ENCODE data around the gene FBXW4.

Gene FBXW4

DNA sequence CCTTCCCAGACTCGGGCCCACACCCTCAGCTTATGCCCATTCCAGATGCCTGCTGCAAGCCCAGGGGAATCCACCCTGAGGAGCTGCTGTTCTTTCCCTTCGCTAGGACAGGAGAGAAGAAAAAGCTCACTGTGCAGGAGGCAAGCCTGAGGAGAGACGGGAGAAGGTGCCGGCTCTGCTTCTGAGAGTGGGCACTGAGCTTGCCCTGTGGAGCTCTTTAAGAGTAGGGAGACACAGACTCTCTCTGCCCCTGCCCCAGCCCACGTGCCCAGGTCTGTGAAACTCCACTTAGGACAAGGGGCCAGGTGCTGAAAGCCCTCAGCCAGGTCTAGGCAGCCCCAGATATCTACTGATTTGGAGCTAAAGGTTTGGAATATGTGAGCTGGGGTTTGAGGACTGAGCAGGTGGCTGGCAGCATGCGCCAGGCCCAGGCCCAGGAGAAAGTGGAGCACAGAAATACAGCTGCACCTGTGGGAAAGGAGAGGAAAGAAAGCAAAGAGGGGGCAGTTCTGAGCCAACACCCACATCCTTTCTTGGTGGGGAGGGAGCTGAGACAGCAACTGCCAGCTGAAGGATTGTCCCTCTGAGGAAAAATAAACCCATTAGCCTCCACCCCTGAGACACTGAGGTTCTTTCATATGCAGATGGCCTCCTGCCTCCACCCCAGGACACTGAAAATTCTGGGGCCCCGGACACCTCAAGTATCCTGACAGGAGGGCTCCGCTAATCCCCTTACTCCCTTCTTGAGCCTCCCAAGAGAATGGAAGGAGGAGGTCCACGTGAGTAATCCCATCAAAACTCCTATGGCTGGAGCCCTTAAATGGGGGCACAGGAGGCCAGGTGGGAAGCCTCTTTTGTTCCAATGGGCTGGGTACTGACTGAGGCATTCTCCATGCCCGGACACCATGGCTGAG is 114.2 kb downstream of the FBXW4 start:
- no peak for DNase-seq (ENCODE audit: low read depth)

DNA sequence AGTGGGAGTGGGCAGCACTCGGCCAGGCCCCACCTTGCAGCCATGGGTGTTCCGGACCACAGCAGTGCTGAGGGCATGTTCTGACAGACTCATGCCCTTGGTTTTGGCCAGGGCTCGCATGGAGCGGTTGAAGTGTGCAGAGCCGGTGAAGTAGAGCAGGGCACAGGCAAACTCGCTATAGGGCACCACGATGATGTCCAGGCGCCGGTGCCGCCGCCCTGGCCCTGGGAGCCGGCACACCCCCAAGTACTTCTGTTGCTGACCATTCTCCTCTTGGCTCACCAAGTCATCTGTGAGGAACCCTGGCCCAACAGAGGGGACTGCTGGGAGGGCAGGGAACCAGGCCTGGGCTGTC is 115.5 kb downstream of the FBXW4 start:
- no peak for DNase-seq (ENCODE audit: low read depth)

DNA sequence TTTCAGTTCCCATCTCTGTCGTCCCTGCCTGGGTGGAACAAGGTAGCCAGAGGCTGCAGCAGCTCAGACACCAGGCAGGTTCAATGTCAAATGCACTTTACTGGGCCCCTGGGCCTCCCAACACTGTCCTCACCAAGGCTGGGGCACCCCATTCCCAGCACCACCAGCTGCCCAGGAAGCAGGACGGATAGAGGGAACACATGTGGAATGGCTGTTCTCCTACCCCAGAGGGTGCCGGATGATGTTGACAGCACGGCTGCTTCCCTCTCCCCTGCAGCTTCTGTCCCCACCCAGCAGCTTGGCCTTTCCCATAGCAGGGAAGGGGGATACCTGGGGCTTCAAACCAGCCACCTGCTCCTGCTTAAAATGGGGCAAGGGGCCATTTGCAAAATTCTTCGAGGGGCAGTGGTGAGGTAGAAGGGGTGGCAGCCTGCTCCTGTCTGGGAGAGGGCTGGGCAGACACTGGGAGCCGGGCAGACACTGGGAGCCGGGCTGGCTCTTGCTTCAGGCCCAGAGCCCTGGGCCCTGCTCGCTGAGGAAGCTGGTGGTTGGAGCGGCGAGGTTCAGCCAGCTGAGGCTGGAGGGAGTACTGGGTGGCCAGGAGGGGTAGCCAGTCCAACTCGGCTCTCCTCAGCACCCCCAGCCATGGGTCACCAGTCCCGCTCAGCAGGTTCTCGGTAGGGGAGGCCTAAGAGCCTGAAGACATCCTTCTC is 116.0 kb downstream of the FBXW4 start:
- DNase-seq (ENCODE audit: low read depth): no peak

DNA sequence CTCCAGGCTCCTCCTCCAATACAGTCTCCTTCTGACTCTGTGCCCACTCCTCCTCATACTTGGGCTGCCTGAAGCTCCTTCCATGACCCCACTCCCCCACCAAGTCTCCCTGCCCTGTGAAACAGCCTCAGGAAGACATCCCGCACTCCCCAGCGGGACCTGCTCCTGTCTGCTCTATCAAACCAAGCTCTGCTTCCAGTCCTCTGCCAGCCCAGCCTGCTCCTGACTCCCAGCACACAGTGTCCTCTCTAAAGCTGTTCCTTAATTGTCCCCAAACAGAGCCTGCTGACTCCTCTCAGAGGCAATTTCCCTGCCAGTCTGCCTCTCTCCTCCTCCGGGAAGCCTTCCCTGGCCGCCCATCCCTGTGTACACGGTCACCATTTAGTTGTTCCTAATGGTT is 116.8 kb downstream of the FBXW4 start:
- no peak for DNase-seq (ENCODE audit: low read depth)

DNA sequence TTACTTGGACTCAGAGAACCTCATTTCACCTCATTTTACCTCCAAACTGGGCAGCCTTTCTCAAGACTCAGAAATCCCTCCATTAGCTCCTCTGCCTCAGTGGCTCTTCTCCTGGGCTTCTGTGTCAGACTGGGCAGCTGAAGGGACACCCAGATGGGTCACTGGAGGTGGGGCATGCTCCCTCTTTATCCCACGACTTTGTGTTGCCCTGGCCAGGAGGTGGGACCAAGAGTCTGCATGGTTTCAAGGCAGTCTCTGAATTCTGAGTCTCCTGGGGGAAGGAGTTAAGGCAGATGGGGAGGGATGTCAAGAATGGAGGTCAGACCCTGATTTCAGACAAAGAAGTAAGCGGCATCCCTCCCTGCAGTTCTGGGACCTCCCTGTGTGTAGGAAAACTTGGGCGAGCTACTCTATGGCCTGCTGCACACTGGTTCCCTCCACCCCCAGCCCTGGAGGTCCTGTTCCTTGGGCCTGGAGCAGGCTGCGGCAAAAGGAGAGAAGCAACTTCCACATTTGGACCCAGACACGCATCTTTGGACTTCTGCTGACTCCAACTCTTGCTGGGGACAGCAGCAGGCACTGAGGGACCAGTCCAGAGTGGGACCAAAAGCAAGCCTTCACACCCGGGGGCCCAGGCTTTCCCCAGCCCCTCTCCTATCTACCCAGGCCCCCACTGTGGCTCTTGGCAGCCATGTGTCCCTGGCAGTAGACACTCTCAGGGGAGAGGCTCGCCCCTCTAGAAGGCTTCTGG is 117.7 kb downstream of the FBXW4 start:
- no peak for DNase-seq (ENCODE audit: low read depth)

DNA sequence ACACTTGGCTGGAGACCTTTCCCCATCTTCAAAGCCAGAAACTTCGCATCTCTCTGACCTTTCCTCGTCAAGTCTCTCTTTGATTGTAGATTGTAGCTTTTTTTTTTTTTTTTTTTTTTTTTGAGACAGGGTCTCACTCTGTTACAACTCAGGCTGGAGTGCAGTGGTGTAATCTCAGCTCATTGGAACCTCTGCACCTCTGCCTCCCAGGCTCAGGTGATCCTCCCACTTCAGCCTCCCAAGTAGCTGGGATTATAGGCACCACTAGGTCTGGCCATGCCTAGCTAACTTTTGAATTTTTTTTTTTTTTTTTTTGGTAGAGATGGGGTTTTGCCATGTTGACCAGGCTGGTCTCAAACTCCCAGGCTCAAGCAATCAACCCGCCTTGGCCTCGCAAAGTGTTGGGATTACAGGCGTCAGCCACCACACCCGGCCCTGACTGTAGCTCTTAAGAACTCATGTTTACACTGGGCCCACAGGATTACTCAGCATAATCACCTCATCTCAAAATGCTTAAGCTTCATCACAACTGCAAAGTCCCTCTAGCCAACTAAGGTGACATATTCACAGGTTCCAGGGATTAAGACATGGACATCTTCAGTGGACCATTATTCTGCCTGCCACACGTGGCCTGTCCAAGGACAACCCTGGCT is 118.6 kb downstream of the FBXW4 start:
- peak; percentile 55 for DNase-seq (ENCODE audit: low read depth)

DNA sequence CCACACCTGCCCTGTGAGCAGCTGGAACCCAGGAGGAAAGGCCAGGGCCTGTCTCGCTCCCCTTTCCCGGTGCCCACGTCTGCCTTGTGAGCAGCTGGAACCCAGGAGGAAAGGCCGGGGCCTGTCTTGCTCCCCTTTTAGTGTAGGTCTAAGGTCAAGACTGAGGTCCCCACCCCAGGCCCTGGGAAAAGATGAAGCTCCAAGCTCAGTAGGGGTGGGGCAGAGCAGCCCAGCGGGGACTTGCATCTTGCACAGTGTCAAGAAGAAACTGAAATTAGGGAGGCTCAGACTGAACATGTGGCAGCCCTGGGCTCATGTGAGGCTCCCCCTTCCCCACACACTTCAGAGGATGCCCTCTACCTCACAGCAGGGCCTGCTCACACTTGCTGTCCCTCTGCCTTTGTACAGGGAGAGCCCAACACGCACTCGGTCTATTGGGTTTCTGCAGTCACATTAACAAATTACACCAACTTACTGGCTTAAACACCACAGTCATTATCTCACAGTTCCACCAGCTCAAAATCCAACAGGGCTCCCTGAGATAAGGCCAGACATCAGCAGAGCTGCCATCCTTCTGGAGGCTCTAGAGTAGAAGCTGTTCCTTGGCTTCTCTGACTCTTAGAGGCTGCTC is 119.3 kb downstream of the FBXW4 start:
- DNase-seq (ENCODE audit: low read depth): no peak

DNA sequence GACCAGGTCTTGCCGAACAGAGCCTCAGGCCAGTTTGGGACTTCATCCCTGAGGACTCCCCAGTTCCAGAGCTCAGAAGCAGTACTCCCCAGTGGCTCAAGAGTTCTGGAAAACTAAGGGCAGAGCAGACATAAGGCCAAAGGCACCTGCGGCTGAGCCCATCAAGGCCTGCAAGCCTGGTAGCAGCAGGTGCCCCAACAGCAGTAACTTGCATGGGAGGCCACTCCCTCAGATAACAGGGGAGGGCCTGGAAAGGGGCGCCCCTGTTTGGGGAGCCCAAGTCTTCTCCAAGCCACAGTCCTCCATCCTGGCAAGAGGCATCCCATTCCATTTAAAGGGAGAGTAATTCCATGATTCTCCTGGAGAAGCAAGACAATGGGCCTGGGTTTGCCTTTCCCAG is 119.9 kb downstream of the FBXW4 start:
- no peak for DNase-seq (ENCODE audit: low read depth)

DNA sequence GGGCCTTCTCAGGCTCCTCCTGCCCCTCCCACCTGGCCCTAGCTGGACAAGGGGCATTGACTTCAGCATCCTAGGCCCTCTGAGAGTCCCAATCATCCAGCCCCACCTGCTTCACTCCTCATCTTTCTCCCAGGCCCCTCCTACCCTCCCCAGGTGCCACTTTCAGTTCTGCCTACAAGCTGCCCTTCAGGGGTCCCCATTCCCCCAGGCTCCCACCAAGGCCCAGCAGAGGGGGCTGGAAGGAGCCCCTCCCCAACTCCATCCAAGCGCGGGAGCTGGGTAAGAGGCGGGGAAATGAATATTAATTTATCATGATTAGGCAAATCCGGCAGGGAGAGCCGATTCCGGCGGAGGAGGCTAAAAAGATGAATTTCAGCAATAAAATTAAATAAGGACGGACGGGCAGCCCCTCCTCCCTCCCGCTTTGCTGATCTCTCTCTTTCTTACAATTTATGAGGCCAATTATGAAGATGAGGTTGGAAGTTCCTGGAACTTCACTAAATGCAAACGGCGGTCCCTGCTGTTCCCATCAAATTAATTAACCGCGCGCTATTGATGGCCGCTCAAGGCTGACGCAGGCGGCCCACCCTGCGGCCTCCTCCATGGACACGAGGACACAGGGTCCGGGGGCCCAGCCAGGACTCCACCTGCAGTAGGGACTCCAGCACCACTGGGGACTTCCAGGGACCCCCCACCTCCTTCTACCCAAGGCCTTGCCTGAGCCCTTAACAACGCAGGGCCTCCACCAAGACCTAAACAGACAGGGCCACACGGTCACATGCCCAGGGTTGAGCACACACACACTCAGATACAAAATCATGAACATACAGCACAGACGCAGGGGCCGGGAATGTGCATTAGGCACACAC is 120.9 kb downstream of the FBXW4 start:
- DNase-seq (ENCODE audit: low read depth): no peak

DNA sequence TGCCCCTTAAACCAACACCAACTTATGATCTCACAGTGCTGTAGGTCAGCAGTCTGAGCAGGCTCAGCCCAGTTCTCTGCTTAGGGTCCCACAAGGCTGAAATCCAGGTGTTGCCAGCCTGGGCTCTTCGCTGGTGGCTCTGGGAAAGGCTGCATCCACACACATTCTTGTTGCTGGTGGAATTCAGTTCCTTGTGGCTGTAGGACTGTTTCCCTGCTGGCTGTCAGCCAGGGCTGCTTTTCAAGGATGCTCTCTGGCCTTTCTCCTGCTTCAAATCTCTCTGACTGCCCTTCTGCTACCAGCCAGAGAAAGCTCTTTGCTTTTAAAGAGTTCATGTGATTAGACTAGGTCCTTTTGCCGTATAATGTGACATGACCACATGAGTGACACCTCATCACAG is 122.2 kb downstream of the FBXW4 start:
- no peak for DNase-seq (ENCODE audit: low read depth)

DNA sequence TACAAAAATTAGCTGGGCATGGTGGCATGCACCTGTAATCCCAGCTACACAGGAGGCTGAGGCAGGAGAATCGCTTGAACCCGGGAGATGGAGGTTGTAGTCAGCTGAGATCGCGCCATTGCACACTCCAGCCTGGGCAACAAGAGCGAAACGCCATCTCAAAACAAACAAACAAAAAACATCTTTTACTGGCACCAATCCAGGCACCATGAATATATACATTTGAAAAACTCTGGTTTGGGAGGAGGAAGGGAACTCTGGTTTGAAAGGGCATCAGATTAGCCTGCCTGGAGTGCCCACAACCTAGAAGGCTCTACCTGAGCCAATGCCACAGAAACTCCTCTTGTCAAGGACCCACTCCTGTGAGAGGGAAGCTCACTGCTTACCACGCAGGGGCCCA is 122.8 kb downstream of the FBXW4 start:
- no peak for DNase-seq (ENCODE audit: low read depth)

DNA sequence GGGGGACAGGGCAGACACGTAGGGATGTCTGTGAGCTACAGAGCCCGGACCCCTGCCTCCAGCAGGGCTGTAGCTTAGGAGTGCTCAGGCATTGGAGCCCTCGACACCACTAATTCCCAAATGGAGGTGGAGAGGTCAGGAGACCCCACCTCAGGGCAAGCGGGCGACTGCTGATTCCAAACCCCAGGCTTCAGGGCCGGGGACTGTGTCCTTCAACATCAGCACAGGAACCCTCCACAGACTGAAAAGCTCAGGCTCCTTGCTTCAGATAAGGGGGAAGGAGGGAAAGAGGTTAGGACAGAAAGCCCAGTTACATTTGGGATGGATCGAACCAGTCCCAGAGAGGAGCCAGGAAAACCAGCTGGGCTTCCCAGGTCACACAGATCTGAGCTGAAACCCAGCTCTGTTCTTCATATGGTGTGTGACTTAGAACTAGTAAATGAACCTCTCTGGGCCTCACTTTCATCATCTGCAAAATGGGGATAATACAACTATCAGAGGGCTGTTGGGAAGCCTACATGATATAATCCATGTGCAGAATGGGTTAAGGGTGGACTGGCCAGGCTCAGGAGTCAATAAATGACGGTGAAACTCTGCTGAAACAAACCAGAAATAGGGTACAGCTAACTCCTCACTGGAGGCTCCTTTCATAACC is 123.6 kb downstream of the FBXW4 start:
- no peak for DNase-seq (ENCODE audit: low read depth)

DNA sequence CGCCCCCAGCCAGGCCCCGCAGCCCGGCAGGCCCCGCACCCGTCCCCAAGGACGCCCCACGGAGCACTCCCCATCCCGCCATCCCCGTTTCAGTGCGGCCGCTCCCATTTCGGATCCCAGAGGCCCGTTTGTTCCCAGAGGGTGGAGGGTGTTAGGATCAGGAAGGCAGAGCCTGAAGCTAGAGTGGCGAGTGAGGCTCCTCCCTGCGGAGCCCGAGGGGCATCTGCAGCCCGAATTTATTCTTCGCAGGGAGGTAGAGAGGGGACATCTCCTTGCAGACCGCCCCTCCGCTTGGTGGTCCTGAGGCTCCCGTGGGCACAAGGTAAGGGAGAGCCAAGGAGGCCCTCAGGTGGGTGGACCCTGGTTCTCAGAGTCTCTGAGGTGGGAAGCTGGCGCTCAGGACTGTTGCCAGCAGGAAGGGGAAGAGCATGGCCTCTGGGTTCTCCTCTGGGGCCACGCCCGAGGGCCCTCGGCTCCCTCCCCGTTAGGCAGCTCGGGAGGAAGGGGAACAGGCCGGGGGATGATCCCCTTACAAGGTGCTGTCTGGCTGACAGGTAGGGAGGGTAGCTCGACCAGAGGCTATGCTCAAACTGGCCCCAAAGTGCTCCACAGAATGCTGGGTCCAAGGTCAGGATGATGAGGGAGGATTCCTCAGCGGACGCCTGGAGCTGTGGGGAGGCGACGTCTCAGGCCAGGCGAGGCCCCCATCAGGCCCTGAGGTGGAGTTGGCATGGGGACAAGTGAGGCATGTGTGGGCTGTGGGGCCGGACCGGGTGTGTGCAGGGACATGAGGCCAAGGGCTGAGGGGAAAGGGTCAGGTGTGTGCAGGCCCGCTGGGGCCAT is 124.3 kb downstream of the FBXW4 start:
- peak; percentile 32 for DNase-seq (ENCODE audit: low read depth)

DNA sequence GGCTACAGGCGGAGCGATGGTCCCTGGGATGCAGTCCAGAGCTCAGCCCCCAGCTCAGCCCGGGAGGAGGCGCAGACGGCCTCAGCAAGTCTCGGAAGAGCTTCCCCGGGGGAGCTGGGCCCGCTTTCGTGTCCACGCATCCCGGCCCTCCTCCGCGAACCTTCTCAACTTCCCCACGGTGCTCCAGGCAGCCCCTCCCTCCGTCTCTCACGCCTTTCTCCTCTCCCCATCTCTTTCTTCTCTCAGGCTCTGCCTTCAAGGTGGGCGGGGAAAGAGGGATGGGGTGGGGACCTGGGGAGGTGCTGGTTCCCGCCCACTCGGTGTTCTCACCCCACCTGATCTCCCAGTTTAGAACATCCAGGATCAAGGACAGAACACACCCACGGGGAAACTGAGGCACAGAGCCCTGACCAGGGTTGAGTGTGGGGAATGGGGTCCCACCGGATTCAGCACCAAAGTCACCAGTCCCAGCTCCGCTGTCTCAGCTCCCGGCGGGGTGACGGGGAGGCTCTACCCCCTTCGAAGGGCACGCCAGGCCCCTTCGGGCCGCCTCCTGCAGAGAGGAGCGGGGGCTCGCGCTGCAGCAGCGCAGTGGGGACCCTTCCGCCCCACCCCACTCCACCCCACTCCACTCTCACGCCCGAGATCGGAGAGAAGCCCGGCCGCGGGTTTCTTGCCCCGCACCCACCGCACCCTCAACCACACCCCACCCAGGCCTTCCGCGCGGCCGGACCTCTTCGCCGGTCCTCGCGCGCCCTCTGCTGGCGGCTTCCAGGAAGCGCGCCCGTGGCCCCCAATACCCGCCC is 125.1 kb downstream of the FBXW4 start:
- peak; percentile 79 for DNase-seq (ENCODE audit: low read depth)

DNA sequence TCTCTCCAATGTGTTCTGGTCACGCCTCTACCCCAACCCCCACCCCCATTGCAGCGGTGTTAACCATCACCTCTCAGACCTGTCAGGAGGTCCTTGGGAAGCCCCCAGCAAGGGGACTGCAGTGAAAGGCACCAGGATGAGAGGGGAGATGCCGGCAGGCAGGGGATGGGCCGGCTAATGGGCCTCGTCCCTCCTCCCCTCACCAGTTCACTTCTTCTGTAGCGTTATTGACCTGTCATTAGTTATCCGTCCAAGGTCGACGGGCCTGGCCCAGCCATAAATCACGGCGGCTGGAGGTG is 125.7 kb downstream of the FBXW4 start:
- no peak for DNase-seq (ENCODE audit: low read depth)

DNA sequence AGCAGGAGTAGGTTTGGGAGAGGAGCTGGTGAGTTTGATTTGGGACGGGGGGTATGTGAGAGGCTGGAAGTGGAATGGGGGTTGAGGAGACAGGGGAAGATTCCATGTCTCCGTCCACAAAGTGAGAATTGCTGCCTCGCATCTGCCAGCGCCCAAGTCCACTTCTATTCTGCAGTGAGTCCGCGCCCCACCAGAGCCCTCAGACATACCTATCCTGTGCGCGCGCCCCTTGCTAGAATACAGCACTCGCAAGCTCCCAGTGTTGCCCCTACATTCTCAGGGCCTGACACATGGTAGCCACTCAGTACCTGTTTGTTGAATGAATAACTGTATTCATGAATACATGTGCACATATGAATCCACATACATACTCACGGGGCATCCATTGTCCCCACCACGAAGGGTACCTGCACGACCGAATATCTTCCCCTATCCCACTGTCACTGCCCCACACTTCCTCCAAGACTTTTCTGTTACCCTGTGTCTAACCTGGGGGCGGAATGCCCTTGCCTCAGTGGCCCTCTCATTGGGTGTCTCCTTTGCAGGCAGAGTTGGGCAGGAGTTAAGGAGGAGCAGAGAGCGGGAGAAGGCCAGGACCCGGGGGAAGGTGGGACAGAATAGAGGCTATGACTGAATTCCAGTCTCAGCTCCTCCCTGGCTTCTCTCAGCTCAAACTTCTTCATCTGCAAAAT is 126.8 kb downstream of the FBXW4 start:
- no peak for DNase-seq (ENCODE audit: low read depth)

DNA sequence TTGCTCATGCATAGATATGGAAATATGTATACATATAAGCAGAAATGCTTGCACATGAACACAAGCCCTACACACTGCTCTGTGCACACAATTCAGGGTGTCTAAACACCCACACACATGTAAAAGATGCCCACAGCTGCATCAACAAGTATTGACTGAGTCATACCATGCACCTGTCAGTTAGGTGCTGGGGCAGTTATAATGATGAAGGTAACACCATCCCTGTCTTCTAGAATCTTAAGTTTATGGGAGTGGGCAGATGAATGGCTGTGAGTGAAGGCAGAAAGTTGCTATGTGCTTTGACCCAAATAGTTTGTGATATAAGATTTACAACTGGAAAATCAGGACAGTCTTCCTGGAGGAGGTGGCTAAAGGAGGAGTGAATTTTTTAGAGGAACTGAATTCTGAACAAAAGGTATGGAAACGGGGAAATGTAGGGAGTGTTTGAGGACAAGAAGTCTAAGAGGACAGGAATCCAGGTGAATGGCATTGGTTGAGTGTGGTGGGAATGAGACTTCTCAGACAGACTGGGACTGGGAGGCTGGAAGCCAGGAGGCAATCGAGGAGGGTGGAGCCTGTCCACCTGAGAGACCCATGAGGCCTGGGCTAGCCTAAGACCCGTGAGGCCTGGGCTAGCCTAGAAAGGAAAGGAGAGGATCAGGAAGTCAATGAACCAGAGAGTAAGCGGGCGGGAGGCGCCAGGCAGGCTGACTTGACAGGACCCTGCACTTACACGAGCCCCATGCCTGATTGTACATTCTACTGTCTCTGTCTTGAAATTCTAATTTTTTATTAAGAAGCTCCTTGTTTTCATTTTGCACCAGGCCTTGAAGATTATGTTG is 127.6 kb downstream of the FBXW4 start:
- no peak for DNase-seq (ENCODE audit: low read depth)
